NCI-H460 (cell line): ENCODE results near the gene RBM4B. TPM values are rescaled to one million over a fixed set of nuclear protein-coding genes. Genes with fewer than 3 reads are reported as not detected.
A peak's percentile ranks its signal among the peaks of the same experiment; 100 is the strongest.
"Not testable (repeated sequence)": the region's sequence is repeated elsewhere in the genome, so short reads cannot be mapped to it uniquely, and the experiment has no call there.

Experiments used
- DNase-seq: peaks from one replicate; pipeline ENCODE4 v3.0.0-alpha.2; 2016; ENCODE audit warnings: low read depth; ENCODE audit errors: extremely low read depth
- polyA plus RNA-seq: library from polyadenylated mRNA; depleted of rRNA; stranded (reverse); fragments of >200 nt; gene quantifications from 2 replicates; pipeline ENCODE4 v1.2.3, GENCODE V29; 2014; cell fraction: nucleus; rRNA removed
- total RNA-seq: library from RNA; depleted of rRNA; stranded (reverse); fragments of >200 nt; shearing (Covaris generic); gene quantifications from 2 replicates; pipeline ENCODE4 v1.2.3, GENCODE V29; 2014; rRNA removed

RBM4B gene, protein sequence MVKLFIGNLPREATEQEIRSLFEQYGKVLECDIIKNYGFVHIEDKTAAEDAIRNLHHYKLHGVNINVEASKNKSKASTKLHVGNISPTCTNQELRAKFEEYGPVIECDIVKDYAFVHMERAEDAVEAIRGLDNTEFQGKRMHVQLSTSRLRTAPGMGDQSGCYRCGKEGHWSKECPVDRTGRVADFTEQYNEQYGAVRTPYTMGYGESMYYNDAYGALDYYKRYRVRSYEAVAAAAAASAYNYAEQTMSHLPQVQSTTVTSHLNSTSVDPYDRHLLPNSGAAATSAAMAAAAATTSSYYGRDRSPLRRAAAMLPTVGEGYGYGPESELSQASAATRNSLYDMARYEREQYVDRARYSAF
- total RNA-seq = 14.1 and 17.2 TPM in 2 replicates
- 24.2 and 26.2 TPM in 2 replicates for polyA plus RNA-seq

DNA sequence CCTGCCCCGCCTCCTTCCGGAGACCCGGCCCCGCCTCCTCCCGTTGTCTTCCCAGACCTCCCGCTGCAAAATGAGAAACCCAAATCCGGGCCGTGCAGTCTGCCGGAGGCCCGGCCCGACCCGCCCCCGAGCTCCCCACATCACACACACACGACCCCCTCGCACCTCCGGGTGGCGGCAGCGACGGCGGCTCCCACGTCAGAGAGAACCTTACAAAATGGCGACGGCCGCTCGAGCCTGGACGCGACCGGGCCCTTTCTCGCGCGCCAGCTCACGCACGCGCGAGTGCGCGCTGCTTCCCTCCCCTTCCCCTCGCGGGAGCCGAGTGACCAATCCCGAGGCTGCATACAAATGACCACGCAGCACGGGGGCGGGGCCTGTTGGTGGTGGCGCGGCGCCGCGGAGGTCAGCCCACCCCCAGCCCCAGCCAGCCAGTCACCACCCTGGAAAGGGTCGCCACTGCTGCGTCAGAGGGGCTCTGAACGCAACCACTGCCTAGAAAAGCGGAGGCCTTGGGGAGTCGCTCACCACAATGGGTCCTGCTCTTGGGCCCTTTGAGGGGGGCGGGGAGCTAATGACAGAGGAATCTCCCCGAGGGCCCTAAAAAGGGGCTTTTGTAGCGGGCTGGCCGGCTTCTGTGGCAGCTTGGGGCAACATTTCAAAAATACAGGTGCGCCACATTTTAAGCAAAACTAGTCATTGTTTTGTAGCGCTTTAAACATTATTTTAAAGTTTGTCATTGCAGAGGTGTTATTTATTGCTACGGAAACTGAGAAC, at the start of gene RBM4B:
Gene RBM4B, minus strand, starts transcription at position 289 of the 777 bp plus-strand sequence. CDS start 808 bp downstream, outside the sequence.
- peak; percentile 86 for DNase-seq

GRCh38 chr11:66725647-66726046, 48.0 kb upstream of the RBM4B start:
- DNase-seq = no peak

DNA sequence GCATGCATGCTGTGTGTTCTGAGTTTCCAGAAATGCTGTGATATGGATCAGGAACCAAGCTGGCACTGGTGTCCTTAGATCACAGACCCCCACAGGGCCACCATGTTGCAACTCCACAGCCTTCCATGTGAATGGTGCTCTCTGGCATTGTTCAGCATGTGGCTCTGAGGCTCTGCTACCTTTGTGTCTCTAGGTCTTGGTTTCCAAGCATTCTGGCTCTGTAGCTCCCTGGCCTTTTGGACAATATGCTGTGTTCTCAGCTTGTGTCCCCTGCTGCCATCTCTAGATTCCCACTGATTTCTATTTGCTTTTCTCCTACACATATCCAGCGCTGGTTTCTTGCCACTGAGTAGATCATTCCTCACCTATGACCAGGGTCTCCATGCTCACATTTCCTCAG, 47.4 kb upstream of the RBM4B start:
- DNase-seq = no peak

- DNase-seq = not testable (repeated sequence)
These were observed 46.5 kb upstream of the RBM4B start for GRCh38 chr11:66724167-66724566.

DNA sequence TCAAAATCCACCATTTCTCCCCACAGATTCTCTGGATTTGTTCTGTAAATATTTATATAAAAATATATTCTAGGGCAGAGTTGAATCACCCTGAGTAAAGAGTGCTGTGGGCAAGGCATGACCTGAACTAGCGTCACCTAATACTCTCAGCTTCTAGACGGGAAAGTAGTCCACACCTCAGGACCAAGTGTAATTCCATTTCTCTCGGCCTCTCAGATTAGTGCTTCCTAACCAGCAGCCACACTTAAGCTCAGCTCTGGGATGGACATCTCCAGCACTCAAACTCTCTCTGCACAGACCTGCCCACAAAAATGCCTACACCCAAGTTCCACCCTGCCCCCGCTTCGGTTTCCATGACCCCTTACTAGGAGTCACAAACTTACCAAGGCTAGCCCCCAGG, 46.0 kb upstream of the RBM4B start:
- no peak for DNase-seq

DNA sequence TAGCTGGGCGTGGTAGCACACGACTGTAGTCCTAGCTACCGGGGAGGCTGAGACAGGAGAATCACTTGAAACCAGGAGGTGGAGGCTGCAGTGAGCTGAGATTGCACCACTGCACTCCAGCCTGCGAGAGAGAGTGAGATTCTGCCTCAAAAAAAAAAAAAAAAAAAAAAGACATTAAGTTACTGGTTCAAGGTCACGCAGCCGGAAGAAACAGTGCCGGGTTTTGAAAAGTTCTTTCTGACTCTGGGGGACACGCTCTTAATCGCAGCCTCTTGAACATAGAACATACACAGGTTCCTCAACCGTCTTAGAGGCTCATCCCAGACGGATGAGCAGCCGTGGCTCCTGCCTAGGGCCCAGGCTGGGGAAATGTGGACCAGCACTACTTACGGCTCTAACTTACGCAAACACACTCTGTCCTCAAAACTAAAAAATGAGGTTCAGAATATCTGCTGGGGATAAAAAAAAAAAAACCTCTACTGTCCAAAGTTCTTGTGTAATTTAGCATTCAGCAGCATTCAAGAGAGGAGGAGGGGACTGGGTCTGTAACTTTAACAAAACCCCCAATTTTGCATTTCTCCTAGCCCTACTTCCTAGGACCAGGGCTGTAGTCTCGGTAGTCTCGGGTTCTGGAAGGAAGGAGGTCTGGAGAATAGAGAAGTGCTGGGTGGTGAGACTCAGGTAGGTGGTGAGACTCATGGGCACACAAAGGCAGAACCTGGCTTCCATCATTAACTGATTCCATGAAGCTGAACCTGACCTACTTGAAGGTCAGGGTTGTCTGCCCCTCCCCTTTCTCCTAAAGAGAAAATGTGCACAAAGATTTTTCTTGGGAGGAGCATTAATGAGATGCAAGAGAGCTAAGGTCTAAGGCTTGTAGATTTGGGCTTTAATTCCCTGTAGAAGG, 45.3 kb upstream of the RBM4B start:
- no peak for DNase-seq

- DNase-seq = no peak
These were observed 44.3 kb upstream of the RBM4B start for GRCh38 chr11:66721939-66722338.

DNA sequence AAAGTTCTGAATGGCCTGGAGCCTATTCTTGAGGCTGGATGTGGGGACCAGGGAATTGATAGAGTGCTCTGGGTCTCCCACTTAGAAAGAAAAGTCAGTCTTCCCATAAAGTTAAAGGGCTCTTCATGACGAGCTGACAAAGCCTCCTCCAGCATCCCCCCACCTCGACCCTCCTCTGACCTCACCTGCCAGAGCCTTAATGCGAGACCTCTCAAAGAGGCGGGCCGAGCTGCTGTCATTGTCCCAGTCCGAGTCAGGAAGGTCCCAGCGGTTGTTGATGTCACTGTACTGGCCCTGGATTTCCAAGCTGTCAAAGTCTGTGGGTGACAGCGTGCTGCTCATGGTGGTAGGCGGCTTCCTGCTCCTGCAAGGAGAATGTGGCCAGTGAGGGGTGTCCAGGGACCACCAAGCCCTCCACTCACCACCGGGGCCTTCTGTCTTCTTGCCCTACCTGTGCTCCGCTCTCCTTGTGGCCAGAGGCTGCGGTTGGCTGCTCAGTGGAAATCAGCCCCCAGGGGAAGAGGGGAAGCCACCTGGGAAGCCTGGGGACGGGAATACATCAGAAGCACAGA, 43.3 kb upstream of the RBM4B start:
- no peak for DNase-seq

- DNase-seq = no peak
These were observed 42.7 kb upstream of the RBM4B start for GRCh38 chr11:66720223-66720898.

GRCh38 chr11:66719111-66719872, 41.6 kb upstream of the RBM4B start:
- DNase-seq = no peak

DNA sequence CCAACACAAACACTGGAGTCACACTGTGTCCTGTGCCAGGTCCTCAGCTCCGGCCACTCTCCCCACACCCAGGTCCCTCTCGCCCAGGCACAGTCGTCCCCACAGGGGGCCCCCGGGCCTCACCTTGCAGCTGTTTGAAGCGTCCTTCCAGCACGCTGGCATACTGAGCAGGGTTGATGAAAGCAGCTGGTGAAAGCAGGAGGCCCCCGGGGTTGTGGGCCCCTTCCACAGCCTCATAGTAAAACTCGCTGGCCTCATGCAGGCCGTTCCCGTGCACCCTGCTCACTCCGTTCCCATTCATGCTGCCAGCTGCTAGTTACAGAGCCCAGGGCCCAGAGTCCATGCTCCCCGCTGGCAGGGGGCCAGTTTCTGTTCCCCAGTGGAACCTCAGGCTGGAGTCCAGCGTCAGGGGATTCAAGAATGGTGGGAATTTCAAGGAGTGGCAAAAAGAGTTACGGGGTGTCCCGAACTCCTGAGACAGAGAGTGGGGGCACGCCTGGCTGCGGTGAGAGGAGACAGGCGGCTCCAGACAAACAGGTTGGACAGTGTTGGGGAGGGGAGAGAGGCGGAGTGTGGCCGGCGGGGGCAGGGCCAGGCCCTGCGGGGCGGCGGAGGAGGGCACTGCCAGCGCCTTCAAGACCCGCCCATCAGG, 40.8 kb upstream of the RBM4B start:
- no peak for DNase-seq

DNA sequence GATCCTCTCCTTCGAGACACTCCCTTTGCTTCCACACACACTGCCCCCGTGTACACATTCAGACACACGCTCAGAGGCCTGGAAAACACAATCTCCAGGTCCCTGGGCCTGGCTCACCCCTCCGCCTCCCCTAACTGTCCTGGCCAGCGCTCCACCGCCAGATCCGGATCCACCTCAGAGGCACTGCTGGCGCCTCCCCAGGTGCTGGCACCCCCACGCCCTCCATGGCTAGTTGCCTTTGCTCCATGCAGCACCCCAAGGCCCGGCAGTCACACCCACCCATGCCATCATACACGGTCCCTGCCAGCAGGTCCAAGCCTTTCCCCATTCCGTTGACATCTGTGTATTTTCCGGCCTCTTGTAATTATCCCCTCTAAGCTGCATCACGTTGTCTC, 40.2 kb upstream of the RBM4B start:
- no peak for DNase-seq

GRCh38 chr11:66716996-66717395, 39.3 kb upstream of the RBM4B start:
- no peak for DNase-seq

DNA sequence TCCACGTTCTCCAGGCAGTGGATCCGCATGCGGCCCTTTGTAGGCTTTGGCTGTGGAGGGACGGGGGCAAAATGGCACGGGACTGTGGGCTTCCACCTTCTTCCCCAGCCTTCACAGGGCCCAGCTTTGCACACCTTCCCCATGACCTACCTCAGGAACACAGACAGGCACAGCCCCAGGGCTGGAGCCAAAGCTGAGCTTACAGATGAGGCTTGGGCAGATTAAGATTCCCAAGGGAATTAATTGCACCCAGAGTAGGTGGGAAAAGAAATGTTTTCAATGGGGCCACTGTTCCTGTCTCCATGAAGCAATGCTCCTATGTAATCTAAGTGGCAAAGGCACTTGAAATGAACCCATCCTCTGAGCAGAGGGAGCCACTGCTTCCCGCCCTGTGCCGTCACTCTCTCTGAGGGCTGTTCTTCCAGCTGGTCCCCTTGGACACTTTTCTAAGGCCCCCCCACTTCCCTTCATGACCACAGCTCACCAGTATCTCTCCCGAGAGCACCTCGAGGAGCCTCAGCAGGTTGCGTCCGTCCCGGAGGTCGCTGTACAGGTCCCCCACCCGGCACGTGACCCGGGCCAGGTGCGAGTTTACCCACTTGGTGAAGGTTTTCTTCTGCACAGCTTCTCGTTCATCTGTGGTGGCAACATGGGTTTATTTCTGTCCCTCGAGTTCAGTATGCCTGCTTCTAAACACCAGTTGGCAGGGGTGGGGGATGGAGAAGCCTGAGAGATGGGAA, 37.8 kb upstream of the RBM4B start:
- no peak for DNase-seq

GRCh38 chr11:66713746-66714480, 36.2 kb upstream of the RBM4B start:
- no peak for DNase-seq

DNA sequence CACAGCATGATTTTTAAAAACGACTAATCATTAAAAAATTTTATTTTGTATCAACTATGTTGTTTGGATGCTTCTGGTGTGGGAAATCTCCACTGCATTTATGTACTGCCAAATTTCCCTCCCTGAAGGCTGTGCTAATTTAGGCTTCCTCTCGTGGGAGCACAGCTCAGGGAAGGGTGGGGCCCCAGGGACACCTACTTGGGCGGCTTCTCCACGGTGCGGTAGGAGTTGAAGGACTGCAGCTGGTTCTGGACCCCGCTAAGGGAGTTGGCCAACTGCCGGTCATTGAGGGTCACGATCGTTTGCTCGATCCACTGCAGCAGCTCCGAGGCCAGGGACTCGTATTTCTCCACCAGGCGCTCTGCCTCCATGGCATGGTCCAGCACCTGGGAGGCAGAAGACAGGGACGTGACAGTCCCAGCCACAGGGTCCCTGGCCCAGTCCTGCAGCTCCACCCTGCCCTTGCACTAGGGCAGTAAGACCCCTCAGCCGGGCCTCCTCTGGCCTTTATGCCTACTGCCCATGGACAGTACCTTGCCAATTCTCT, 32.8 kb upstream of the RBM4B start:
- DNase-seq = no peak

GRCh38 chr11:66708701-66709100, 31.0 kb upstream of the RBM4B start:
- no peak for DNase-seq
